Stomach (tissue), 9 donors: ENCODE results near the gene FASTK. TPM values are rescaled to one million over a fixed set of nuclear protein-coding genes. Genes with fewer than 3 reads are reported as not detected.

ENCODE experiments used
- DNase-seq, 2 donors: peaks; one replicate each; pipeline versions ENCODE4 v3.0.0 to v3.0.0-alpha.2; 2013 to 2019
- H3K27ac ChIP-seq, 5 donors: fragments of 200-600 bp in 4 of 5; sonication (generic) in 4 of 5; one replicate each; pipeline ENCODE4 v1.5.1; 2013 to 2019; ENCODE audit warnings: mild to moderate bottlenecking in 1 of 5, moderate library complexity in 1 of 5
- H3K27me3 ChIP-seq, 3 donors: fragments of 200-600 bp; sonication (generic); one replicate each; pipeline ENCODE4 v1.5.1; 2017 to 2019; ENCODE audit warnings: mixed run types in 1 of 3
- H3K36me3 ChIP-seq, 4 donors: fragments of 200-600 bp; sonication (generic); 1 replicate in 3 of 4; 2 replicates in 1 of 4; pipeline ENCODE4 v1.5.1; 2016 to 2019
- H3K4me1 ChIP-seq, 4 donors: fragments of 200-600 bp; sonication (generic); one replicate each; pipeline ENCODE4 v1.5.1; 2016 to 2019
- H3K4me3 ChIP-seq, 4 donors: fragments of 200-600 bp; sonication (generic) in 3 of 4; one replicate each; pipeline ENCODE4 v1.5.1; 2016 to 2019; ENCODE audit warnings: mild to moderate bottlenecking in 1 of 4
- H3K9me3 ChIP-seq, 4 donors: fragments of 200-600 bp; sonication (generic); one replicate each; pipeline ENCODE4 v1.5.1; 2016 to 2019
- CTCF ChIP-seq, 7 experiments: fragments of 450-650 bp in 4 of 7; fragments of 200-600 bp in 3 of 7; sonication (generic) in 3 of 7; IDR thresholded peaks; one replicate each; pipeline ENCODE4 v1.5.1; 2016 to 2019; ENCODE audit warnings: antibody characterized with exemption in 7 of 7, control low read depth in 2 of 7, mild to moderate bottlenecking in 1 of 7
- EP300 ChIP-seq: sonication (generic); formaldehyde crosslinking; IDR thresholded peaks from one replicate; pipeline ENCODE4 v1.6.1; 2017; ENCODE audit warnings: antibody characterized with exemption
- POLR2A ChIP-seq, 4 donors: fragments of 450-650 bp; IDR thresholded peaks; one replicate each; pipeline ENCODE4 v1.6.1; 2016; ENCODE audit warnings: antibody characterized with exemption in 4 of 4, control low read depth in 2 of 4, mild to moderate bottlenecking in 1 of 4, moderate library complexity in 1 of 4
- POLR2AphosphoS5 ChIP-seq, 3 donors: sonication (generic); formaldehyde crosslinking; IDR thresholded peaks; one replicate each; pipeline ENCODE4 v1.6.1; 2016; ENCODE audit warnings: antibody characterized with exemption in 3 of 3
- WGBS, 5 donors: extraction: QIAGEN DNeasy Blood & Tissue Kit in 3 of 5; methylation state at CpG; one replicate each; pipeline versions ENCODE4 v1.1.5 to v1.1.7; 2013 to 2018; 5-methylcytosine and 5-hydroxymethylcytosine counted together
- intact Hi-C: fragments of 100-400 bp; cut with DNase I; formaldehyde crosslinking; loops from one replicate; pipeline ENCODE4 v1.15.1; 2023; ENCODE audit warnings: low total_unique reads
- polyA plus RNA-seq, 3 donors: library from polyadenylated mRNA; stranded (reverse); fragments of 200-250 nt; gene quantifications; one replicate each; pipeline ENCODE4 v1.2.3, GENCODE V29; 2013
- total RNA-seq, 5 donors: library from RNA; depleted of rRNA; stranded (reverse); fragments of >200 nt; gene quantifications; one replicate each; pipeline versions ENCODE4 v1.1.0 to v1.2.3, GENCODE V29; 2014 to 2016
- donor health status: healthy with polysubstance abuse.
- donor health status: Bipolar disorder and iron deficiency.
- donor health status: healthy.

The FASTK gene
- total and polyA plus RNA-seq, 8 donors: 40.0 to 415 (median 122) TPM

GRCh38 chr7:151061213-151062110 lies 19.1 kb downstream of the FASTK start:
- peak overlapping the region; percentile 91 to 97 (median 96) for H3K27ac ChIP-seq
- TF ChIP-seq EP300: no peak
- TF ChIP-seq POLR2A (IDR thresholded peaks at IDR 0.05): no peak
- TF ChIP-seq POLR2AphosphoS5 (IDR thresholded peaks at IDR 0.05): no peak
- TF ChIP-seq CTCF (IDR thresholded peaks at IDR 0.05): no peak
- DNase-seq: no peak
- peaks cover 25 to 32% (median 28%) of the 10 kb centered on the region in 4 donors for H3K36me3 ChIP-seq
- no peaks in the 10 kb centered on the region for H3K9me3 ChIP-seq
- peak overlapping the region; percentile 69 to 94 (median 82) for H3K4me3 ChIP-seq
- peaks cover 55 to 76% (median 64%) of the 10 kb centered on the region in 4 donors for H3K4me1 ChIP-seq
- intact Hi-C loops: loop anchor here (10.0 kb wide), 1 partner anchor 53 kb away; no protein-coding TSS in a partner anchor
- WGBS, 5 donors: 55 to 66% (median 57%) methylated on average over 31 to 33 of the region's 33 CpGs
- H3K27me3 ChIP-seq: no peaks in the 10 kb centered on the region

GRCh38 chr7:151060416-151061212 lies 20.0 kb downstream of the FASTK start:
- 7 to 10% (median 8%) methylated on average over 17 to 21 of the region's 21 CpGs for WGBS, 5 donors
- H3K27ac ChIP-seq: peak overlapping the region; percentile 91 to 97 (median 96)
- TF ChIP-seq POLR2AphosphoS5 (IDR thresholded peaks at IDR 0.05) (peak in 2 of 3 donors; percentile 10 to 59), POLR2A (IDR thresholded peaks at IDR 0.05) (no peak), EP300 (no peak)
- H3K4me1 ChIP-seq: peaks cover 55 to 78% (median 65%) of the 10 kb centered on the region in 4 donors
- H3K36me3 ChIP-seq: peaks cover 17 to 23% (median 19%) of the 10 kb centered on the region in 4 donors
- peak; percentile 64 to 77 for DNase-seq
- no peaks in the 10 kb centered on the region for H3K9me3 ChIP-seq
- peak overlapping the region; percentile 69 to 94 (median 82) for H3K4me3 ChIP-seq
- no peaks in the 10 kb centered on the region for H3K27me3 ChIP-seq
- intact Hi-C loops: loop anchor here (10.0 kb wide), 1 partner anchor 54 kb away; no protein-coding TSS in a partner anchor

- peaks cover 55 to 74% (median 64%) of the 10 kb centered on the region in 4 donors for H3K4me1 ChIP-seq
These were observed 20.5 kb downstream of the FASTK start for GRCh38 chr7:151060113-151060415.

More at GRCh38 chr7:151060113-151060415, 20.5 kb downstream of the FASTK start:
- WGBS, 5 donors: 1 to 4% (median 2%) methylated on average over 10 to 17 of the region's 17 CpGs
- Histone ChIP-seq H3K9me3 (no peaks in the 10 kb centered on the region), H3K4me3 (peak overlapping the region; percentile 69 to 94 (median 82)), H3K27ac (peak overlapping the region; percentile 91 to 97 (median 96)), H3K36me3 (peaks cover 12 to 18% (median 14%) of the 10 kb centered on the region in 4 donors), H3K27me3 (no peaks in the 10 kb centered on the region)
- TF ChIP-seq EP300 (no peak), CTCF (IDR thresholded peaks at IDR 0.05) (peak in 1 of 7 experiments; percentile 1), POLR2A (IDR thresholded peaks at IDR 0.05) (no peak), POLR2AphosphoS5 (IDR thresholded peaks at IDR 0.05) (no peak)
- intact Hi-C loops: loop anchor here (10.0 kb wide), 1 partner anchor 55 kb away; no protein-coding TSS in a partner anchor
- DNase-seq: no peak
